CD4-positive, alpha-beta memory T cell (primary cell): ENCODE measurements around the gene SLC16A8. TPM values are rescaled to one million over a fixed set of nuclear protein-coding genes. Genes with fewer than 3 reads are reported as not detected.
"Not testable (repeated sequence)": the region's sequence is repeated elsewhere in the genome, so short reads cannot be mapped to it uniquely, and the experiment has no call there.

Source experiments
- CTCF ChIA-PET: fragments of 350-600 bp; sonication (Branson Sonifier 250); formaldehyde crosslinking; loops from one replicate; lab custom pipeline; 2021; ENCODE audit warnings: inconsistent platforms; ENCODE audit not compliant: partially characterized antibody; lab: Charles Lee
- POLR2A ChIA-PET: fragments of 350-600 bp; sonication (Branson Sonifier 250); formaldehyde crosslinking; loops from one replicate; lab custom pipeline; 2021; ENCODE audit not compliant: partially characterized antibody; lab: Charles Lee
- DNase-seq, 5 donors: peaks; one replicate each; pipeline versions ENCODE4 v3.0.0 to v3.0.0-alpha.2; 2020 to 2022; ENCODE audit warnings: mixed read lengths in 1 of 5
- H3K27ac ChIP-seq: one replicate; pipeline ENCODE4 v1.7.0; 2013; ENCODE audit warnings: low read depth, low read length
- H3K27me3 ChIP-seq: 2 replicates; pipeline ENCODE4 v1.7.0; 2013; ENCODE audit warnings: mild to moderate bottlenecking, low read length, moderate library complexity; ENCODE audit not compliant: insufficient read depth
- H3K36me3 ChIP-seq: 2 replicates; pipeline ENCODE4 v1.7.0; 2013; ENCODE audit warnings: mild to moderate bottlenecking, low read length, moderate library complexity; ENCODE audit not compliant: insufficient read depth
- H3K4me1 ChIP-seq: 2 replicates; pipeline ENCODE4 v1.7.0; 2013; ENCODE audit warnings: mild to moderate bottlenecking, low read length, moderate library complexity; ENCODE audit not compliant: insufficient read depth
- H3K4me3 ChIP-seq, 2 donors: one replicate each; pipeline ENCODE4 v1.7.0; 2013; ENCODE audit warnings: low read length in 2 of 2, mild to moderate bottlenecking in 1 of 2
- H3K9me3 ChIP-seq, 2 donors: one replicate each; pipeline ENCODE4 v1.7.0; 2013; ENCODE audit warnings: low read length in 2 of 2, control low read depth in 1 of 2; ENCODE audit not compliant: control insufficient read depth in 1 of 2
- H3K27ac Mint-ChIP-seq, 7 donors: one replicate each; pipeline ENCODE4 v1.8.0; 2020 to 2021; ENCODE audit warnings: mixed read lengths in 7 of 7, mild to moderate bottlenecking in 6 of 7, inconsistent platforms in 3 of 7, moderate library complexity in 3 of 7
- H3K27me3 Mint-ChIP-seq, 2 donors: one replicate each; pipeline ENCODE4 v1.8.0; 2020 to 2021; ENCODE audit warnings: mixed read lengths in 2 of 2
- H3K36me3 Mint-ChIP-seq, 2 donors: one replicate each; pipeline ENCODE4 v1.8.0; 2020 to 2021; ENCODE audit warnings: mixed read lengths in 2 of 2, inconsistent platforms in 1 of 2, mild to moderate bottlenecking in 1 of 2
- H3K4me1 Mint-ChIP-seq, 4 donors: one replicate each; pipeline ENCODE4 v1.8.0; 2020 to 2021; ENCODE audit warnings: mixed read lengths in 4 of 4, mild to moderate bottlenecking in 1 of 4
- H3K4me3 Mint-ChIP-seq, 8 donors: one replicate each; pipeline ENCODE4 v1.8.0; 2020 to 2021; ENCODE audit warnings: mixed read lengths in 8 of 8, mild to moderate bottlenecking in 7 of 8, moderate library complexity in 6 of 8, inconsistent platforms in 3 of 8
- H3K9me3 Mint-ChIP-seq, 8 donors: one replicate each; pipeline ENCODE4 v1.8.0; 2020 to 2021; ENCODE audit warnings: mixed read lengths in 8 of 8, mild to moderate bottlenecking in 5 of 8, inconsistent platforms in 3 of 8, moderate library complexity in 1 of 8
- intact Hi-C: fragments of 100-400 bp; cut with micrococcal nuclease; formaldehyde crosslinking; loops from one replicate; pipeline ENCODE4 v1.15.1; 2023
- polyA plus RNA-seq, 2 donors: library from polyadenylated mRNA; unstranded; fragments of 300-500 nt; fragmentation: Illumina TruSeq; gene quantifications; one replicate each; pipeline ENCODE4 v1.2.3, GENCODE V29; 2021
- total RNA-seq, 2 experiments: library from RNA; stranded (reverse); gene quantifications; one replicate each; pipeline ENCODE4 v1.2.3, GENCODE V29; 2021

Gene SLC16A8
- total and polyA plus RNA-seq, 4 experiments from 2014 or later: not detected

DNA sequence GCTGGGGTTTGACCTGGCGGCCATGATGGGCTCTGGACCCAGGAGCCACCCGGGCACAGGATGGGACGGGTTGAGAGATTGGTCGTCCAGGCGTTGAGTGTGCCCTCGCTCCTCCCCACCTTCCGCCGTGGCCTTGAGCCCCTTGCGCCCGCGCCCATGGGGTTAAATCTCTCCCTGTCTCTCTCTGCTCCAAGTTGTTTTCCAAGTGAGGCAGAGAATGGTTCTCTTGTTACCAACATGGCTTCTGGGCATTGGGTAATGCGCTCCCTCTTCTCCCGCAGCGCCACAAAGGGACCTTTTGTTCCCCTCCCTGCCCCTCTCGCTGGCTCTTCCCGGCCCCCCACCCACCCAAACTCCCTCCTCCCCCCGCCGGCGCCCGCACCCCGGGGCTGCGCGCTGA, 45.6 kb downstream of the SLC16A8 start:
- DNase-seq: no peak
- no peak overlapping the region for H3K4me3 ChIP-seq
- no peaks in the 10 kb centered on the region for H3K36me3 Mint-ChIP-seq
- POLR2A ChIA-PET: no interaction called here
- intact Hi-C loops: no loop called here
- peaks cover 0 to 1% of the 10 kb centered on the region in 2 donors for H3K27me3 Mint-ChIP-seq
- CTCF ChIA-PET: no interaction called here
- H3K9me3 ChIP-seq: no peaks in the 10 kb centered on the region
- H3K27ac ChIP-seq: no peak overlapping the region
- no peaks in the 10 kb centered on the region for H3K36me3 ChIP-seq
- H3K9me3 Mint-ChIP-seq: no peaks in the 10 kb centered on the region
- no peaks in the 10 kb centered on the region for H3K4me1 ChIP-seq
- no peak overlapping the region for H3K27ac Mint-ChIP-seq
- H3K27me3 ChIP-seq: no peaks in the 10 kb centered on the region
- no peak overlapping the region for H3K4me3 Mint-ChIP-seq
- H3K4me1 Mint-ChIP-seq: no peaks in the 10 kb centered on the region

DNA sequence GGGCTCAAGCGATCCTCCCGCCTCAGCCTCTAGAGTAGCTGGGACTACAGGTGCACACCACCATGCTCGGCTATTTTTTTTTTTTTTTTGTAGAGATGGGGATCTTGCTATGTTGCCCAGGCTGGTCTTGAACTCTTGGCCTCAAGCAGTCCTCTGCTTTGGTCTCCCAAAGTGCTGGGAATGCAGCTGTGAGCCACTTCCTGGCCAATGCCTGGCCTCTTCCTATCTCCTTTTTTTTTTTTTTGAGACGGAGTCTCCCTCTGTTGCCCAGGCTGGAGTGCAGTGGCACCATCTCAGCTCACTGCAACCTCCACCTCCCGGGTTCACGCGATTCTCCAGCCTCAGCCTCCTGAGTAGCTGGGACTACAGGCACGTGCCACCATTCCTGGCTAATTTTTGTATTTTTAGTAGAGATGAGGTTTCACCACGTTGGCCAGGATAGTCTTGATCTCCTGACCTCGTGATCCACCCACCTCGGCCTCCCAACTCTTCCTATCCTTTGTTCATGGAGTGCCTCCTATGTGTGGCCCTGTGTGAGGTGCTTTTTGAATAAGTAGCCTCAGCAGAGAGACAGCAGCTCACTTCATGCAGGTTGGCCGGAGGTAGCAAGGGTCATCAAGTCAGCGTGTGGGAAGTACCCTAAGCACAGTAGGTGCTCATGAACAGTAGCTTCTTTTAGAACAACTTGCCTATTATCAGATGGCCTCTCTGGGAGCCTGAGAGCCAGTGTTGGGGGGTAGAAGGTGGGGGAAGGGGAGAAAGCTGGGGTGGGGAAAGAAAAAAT, 46.4 kb downstream of the SLC16A8 start:
- intact Hi-C loops, H3K4me3 ChIP-seq, H3K36me3 ChIP-seq, H3K9me3 Mint-ChIP-seq, H3K4me1 ChIP-seq, H3K27me3 Mint-ChIP-seq, H3K9me3 ChIP-seq, H3K27ac Mint-ChIP-seq, H3K27me3 ChIP-seq, DNase-seq, H3K4me3 Mint-ChIP-seq, POLR2A ChIA-PET, H3K36me3 Mint-ChIP-seq, H3K27ac ChIP-seq, H3K4me1 Mint-ChIP-seq: not testable (repeated sequence)
- CTCF ChIA-PET: interaction anchor here (1.3 kb wide), 1 partner anchor 8 kb away, joined by 3 read pairs; no protein-coding TSS in a partner anchor

DNA sequence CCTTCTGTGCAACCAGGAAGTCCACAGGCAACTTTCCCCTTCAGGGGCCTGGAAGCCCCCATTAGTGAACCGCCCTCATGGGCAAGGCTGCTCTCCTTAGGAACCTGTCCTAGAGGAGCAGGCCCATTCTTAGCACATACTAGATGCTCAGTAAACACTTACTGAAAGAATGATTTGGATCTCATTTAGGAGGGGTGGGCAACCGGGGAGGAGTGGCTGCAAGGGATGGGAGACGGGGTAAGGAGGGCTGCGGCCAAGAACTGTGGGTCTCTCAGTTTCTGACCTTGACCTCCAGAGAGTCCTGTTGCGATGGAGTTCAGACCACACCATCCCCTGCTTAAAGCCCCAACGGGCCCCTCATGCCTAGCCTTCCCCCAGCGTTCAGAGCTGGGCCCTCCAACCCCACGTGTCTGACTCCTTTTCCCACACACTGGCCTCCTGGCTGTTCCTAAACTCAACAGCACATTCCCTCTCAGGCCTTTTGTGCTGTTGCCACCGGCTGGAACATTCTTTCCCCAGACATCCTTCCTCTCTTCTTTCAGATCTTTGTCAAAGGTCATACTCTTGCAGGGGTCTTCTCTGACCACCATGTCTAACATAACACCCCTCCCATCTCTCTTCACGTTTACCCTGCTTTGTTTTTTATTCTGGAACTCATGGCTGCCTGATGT, 47.5 kb downstream of the SLC16A8 start:
- H3K4me1 Mint-ChIP-seq: no peaks in the 10 kb centered on the region
- no peaks in the 10 kb centered on the region for H3K27me3 ChIP-seq
- no peaks in the 10 kb centered on the region for H3K36me3 ChIP-seq
- no peaks in the 10 kb centered on the region for H3K36me3 Mint-ChIP-seq
- intact Hi-C loops: no loop called here
- H3K27ac Mint-ChIP-seq: peak overlapping the region in 1 of 7 donors; percentile 9
- H3K9me3 ChIP-seq: no peaks in the 10 kb centered on the region
- H3K9me3 Mint-ChIP-seq: no peaks in the 10 kb centered on the region
- ChIA-PET POLR2A (no interaction called here), CTCF (interaction anchor here (1.3 kb wide), 1 partner anchor 9 kb away, joined by 3 read pairs; no protein-coding TSS in a partner anchor)
- no peaks in the 10 kb centered on the region for H3K27me3 Mint-ChIP-seq
- no peak for DNase-seq
- H3K4me3 ChIP-seq: no peak overlapping the region
- H3K4me1 ChIP-seq: no peaks in the 10 kb centered on the region
- no peak overlapping the region for H3K4me3 Mint-ChIP-seq
- H3K27ac ChIP-seq: no peak overlapping the region

DNA sequence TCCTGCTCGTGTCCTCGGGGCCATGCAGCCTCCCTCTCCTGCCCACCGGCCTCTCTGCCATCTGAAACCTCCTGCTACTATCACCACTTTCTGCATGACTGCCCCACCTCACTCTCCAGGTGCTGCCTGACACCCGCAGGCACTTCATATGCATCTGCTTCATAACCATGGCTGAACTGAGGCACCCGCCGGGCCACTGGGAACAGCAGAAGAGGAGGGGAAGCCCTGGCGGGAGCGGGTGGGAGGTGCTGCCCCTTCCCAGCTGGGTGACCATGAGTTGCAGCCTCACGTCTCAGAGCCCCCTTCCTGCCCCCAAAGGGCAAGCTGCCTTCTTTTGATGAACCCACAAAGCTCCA, 48.5 kb downstream of the SLC16A8 start:
- no peaks in the 10 kb centered on the region for H3K36me3 Mint-ChIP-seq
- no peaks in the 10 kb centered on the region for H3K4me1 Mint-ChIP-seq
- H3K27me3 Mint-ChIP-seq: no peaks in the 10 kb centered on the region

DNA sequence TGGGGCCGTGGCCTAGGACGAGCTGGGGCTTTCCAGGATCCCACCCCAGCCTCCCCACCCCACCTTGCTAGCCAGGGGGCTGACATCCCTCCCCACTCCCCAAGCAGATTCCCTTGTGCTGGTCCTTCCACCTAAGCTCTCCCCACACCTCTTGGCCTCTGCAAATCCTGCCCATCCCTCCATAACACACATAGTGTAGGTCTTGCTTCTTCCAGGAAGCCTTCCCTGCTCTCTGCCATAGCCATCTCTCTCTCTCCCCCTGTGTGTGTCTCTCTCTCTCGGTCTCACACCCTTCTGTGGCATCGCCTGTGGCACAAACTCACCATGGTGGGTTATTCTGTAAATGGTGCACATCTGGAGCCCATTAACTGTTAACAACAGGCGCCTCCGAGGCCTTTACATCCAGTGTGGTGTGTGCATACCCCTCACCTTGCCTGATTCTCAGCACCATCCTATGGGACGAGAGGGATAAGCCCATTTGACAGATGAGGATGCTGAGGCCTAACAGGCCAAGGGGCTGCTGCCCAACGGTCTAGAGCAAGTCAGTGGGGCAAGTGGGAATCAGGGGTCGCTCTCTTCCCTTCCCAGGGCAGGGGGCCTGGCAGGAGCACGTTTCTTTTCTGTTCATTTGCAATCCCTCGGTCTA, 49.0 kb downstream of the SLC16A8 start:
- Histone ChIP-seq H3K27ac (no peak overlapping the region), H3K4me3 (no peak overlapping the region), H3K27me3 (no peaks in the 10 kb centered on the region), H3K4me1 (no peaks in the 10 kb centered on the region), H3K36me3 (no peaks in the 10 kb centered on the region), H3K9me3 (no peaks in the 10 kb centered on the region)
- POLR2A ChIA-PET: no interaction called here
- intact Hi-C loops: no loop called here
- Mint-ChIP-seq H3K4me1 (no peaks in the 10 kb centered on the region), H3K27me3 (no peaks in the 10 kb centered on the region), H3K27ac (peak overlapping the region in 1 of 7 donors; percentile 76), H3K4me3 (no peak overlapping the region), H3K36me3 (no peaks in the 10 kb centered on the region), H3K9me3 (no peaks in the 10 kb centered on the region)
- no peak for DNase-seq
- CTCF ChIA-PET: no interaction called here

More for the DNA sequence above, 48.5 kb downstream of the SLC16A8 start:
- Histone ChIP-seq H3K36me3 (no peaks in the 10 kb centered on the region), H3K27me3 (no peaks in the 10 kb centered on the region), H3K27ac (no peak overlapping the region), H3K4me3 (no peak overlapping the region), H3K4me1 (no peaks in the 10 kb centered on the region), H3K9me3 (no peaks in the 10 kb centered on the region)
- intact Hi-C loops: no loop called here
- POLR2A ChIA-PET: no interaction called here
- H3K9me3 Mint-ChIP-seq: no peaks in the 10 kb centered on the region
- no peak for DNase-seq
- no peak overlapping the region for H3K4me3 Mint-ChIP-seq
- peak overlapping the region in 1 of 7 donors; percentile 76 for H3K27ac Mint-ChIP-seq
- CTCF ChIA-PET: no interaction called here

DNA sequence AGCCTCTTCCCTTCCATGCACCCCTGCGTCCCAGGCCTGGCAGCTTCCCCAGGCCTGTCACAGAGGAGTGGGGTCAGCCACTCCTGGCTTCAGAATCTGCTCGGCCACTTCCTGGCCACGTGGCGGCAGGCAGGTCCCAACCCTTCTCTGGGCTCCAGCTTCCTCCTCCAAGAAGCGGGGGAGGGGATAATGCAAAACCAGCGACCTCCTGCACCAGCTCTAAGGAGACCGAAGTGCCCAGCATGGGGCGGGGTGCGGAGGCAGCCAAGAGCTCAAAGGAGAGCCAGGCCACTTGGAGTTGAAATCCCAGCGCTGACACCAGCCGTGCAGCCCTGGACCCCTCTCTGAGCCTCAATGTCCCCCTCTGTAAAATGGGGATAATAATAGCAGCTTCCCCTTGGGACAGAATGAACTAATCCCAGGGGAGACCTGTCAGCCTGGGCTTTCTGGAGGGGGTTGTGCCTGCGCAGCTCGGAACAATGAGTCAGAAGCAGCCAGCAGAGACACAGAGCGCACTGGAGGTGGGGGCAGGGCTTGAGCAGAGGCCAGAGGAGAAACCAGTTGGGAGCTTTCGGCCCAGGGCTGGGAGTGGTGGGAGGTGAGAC, 49.6 kb downstream of the SLC16A8 start:
- H3K27ac ChIP-seq: no peak overlapping the region
- no peaks in the 10 kb centered on the region for H3K36me3 Mint-ChIP-seq
- H3K4me1 Mint-ChIP-seq: no peaks in the 10 kb centered on the region
- H3K4me3 Mint-ChIP-seq: no peak overlapping the region
- H3K36me3 ChIP-seq: no peaks in the 10 kb centered on the region
- CTCF ChIA-PET: no interaction called here
- no peaks in the 10 kb centered on the region for H3K9me3 Mint-ChIP-seq
- no peaks in the 10 kb centered on the region for H3K4me1 ChIP-seq
- H3K4me3 ChIP-seq: no peak overlapping the region
- POLR2A ChIA-PET: no interaction called here
- no peaks in the 10 kb centered on the region for H3K27me3 ChIP-seq
- H3K27me3 Mint-ChIP-seq: no peaks in the 10 kb centered on the region
- intact Hi-C loops: no loop called here
- no peaks in the 10 kb centered on the region for H3K9me3 ChIP-seq
- DNase-seq: no peak
- H3K27ac Mint-ChIP-seq: no peak overlapping the region
